ENCODE measurements around the gene SNX25. TPM values are rescaled to one million over a fixed set of nuclear protein-coding genes. Genes with fewer than 3 reads are reported as not detected.

SNX25 gene
- total and polyA plus RNA-seq, 10 of the 15 experiments (the other 5 are each of a cell fraction or from before 2014, with no cell fraction given) = 11.2 to 117 (median 62.8) TPM

DNA sequence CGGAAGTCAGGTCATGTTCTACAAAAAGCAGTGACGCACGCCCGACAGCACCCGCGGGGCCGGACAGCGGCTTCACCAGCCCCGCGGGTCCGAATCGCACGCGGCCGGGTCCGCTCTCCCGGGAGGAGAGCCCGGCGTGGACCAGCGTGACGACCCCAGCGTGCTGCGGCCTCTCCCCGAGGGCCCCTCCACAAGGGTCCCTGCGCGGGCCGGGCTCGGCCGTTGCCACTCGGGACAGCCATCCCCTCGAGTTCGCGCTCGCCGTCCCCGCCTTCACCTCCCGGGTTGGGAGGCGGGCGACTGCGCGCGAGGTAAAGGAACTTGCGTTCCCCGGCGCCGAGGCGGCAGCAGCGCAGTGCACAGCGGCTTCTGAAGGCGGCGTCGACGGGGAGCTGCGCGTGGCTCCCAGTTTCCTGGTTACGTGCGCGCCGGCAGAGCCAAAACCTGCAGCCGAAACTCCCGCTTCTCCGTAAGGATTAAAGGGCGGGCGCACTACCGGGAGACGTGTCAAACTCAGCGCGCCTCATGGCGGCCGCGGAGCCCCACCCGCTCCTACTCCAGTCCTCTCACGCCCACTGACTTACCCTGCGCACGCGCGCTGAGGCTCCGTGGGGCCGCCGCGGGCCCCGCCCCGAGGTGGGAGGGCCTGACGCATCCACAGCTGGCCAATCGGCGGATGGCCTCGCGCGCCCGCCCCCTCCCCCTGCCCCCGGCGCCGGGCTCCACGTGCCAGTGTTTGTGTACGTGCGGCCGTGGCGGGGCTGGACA, 186.7 kb downstream of the SNX25 start (continued):
- TF ChIP-seq TCF7 (IDR thresholded peaks at IDR 0.05; ENCODE audit: borderline replicate concordance) = no peak
- TF ChIP-seq MYB (IDR thresholded peaks at IDR 0.05; ENCODE audit: borderline replicate concordance, low read depth, low read length) = no peak
- TF ChIP-seq, protein P1, sequence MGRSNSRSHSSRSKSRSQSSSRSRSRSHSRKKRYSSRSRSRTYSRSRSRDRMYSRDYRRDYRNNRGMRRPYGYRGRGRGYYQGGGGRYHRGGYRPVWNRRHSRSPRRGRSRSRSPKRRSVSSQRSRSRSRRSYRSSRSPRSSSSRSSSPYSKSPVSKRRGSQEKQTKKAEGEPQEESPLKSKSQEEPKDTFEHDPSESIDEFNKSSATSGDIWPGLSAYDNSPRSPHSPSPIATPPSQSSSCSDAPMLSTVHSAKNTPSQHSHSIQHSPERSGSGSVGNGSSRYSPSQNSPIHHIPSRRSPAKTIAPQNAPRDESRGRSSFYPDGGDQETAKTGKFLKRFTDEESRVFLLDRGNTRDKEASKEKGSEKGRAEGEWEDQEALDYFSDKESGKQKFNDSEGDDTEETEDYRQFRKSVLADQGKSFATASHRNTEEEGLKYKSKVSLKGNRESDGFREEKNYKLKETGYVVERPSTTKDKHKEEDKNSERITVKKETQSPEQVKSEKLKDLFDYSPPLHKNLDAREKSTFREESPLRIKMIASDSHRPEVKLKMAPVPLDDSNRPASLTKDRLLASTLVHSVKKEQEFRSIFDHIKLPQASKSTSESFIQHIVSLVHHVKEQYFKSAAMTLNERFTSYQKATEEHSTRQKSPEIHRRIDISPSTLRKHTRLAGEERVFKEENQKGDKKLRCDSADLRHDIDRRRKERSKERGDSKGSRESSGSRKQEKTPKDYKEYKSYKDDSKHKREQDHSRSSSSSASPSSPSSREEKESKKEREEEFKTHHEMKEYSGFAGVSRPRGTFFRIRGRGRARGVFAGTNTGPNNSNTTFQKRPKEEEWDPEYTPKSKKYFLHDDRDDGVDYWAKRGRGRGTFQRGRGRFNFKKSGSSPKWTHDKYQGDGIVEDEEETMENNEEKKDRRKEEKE (IDR thresholded peaks at IDR 0.05) = no peak
- TF ChIP-seq, protein P2, sequence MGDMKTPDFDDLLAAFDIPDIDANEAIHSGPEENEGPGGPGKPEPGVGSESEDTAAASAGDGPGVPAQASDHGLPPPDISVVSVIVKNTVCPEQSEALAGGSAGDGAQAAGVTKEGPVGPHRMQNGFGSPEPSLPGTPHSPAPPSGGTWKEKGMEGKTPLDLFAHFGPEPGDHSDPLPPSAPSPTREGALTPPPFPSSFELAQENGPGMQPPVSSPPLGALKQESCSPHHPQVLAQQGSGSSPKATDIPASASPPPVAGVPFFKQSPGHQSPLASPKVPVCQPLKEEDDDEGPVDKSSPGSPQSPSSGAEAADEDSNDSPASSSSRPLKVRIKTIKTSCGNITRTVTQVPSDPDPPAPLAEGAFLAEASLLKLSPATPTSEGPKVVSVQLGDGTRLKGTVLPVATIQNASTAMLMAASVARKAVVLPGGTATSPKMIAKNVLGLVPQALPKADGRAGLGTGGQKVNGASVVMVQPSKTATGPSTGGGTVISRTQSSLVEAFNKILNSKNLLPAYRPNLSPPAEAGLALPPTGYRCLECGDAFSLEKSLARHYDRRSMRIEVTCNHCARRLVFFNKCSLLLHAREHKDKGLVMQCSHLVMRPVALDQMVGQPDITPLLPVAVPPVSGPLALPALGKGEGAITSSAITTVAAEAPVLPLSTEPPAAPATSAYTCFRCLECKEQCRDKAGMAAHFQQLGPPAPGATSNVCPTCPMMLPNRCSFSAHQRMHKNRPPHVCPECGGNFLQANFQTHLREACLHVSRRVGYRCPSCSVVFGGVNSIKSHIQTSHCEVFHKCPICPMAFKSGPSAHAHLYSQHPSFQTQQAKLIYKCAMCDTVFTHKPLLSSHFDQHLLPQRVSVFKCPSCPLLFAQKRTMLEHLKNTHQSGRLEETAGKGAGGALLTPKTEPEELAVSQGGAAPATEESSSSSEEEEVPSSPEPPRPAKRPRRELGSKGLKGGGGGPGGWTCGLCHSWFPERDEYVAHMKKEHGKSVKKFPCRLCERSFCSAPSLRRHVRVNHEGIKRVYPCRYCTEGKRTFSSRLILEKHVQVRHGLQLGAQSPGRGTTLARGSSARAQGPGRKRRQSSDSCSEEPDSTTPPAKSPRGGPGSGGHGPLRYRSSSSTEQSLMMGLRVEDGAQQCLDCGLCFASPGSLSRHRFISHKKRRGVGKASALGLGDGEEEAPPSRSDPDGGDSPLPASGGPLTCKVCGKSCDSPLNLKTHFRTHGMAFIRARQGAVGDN (IDR thresholded peaks at IDR 0.05) = peak; percentile 97
- TF ChIP-seq CHD1 (IDR thresholded peaks at IDR 0.05; ENCODE audit: low read depth, low read length) = no peak
- no peak for TF ChIP-seq SP1 (IDR thresholded peaks at IDR 0.05; ENCODE audit: low read depth, low read length)
- TF ChIP-seq SUPT20H (IDR thresholded peaks at IDR 0.05; ENCODE audit: borderline replicate concordance, control insufficient read depth, low read depth, low read length) = no peak
- TF ChIP-seq ZBED1 (IDR thresholded peaks at IDR 0.05; ENCODE audit: borderline replicate concordance) = no peak
- TF ChIP-seq HDAC2 (IDR thresholded peaks at IDR 0.05) = no peak
- TF ChIP-seq, protein P3, sequence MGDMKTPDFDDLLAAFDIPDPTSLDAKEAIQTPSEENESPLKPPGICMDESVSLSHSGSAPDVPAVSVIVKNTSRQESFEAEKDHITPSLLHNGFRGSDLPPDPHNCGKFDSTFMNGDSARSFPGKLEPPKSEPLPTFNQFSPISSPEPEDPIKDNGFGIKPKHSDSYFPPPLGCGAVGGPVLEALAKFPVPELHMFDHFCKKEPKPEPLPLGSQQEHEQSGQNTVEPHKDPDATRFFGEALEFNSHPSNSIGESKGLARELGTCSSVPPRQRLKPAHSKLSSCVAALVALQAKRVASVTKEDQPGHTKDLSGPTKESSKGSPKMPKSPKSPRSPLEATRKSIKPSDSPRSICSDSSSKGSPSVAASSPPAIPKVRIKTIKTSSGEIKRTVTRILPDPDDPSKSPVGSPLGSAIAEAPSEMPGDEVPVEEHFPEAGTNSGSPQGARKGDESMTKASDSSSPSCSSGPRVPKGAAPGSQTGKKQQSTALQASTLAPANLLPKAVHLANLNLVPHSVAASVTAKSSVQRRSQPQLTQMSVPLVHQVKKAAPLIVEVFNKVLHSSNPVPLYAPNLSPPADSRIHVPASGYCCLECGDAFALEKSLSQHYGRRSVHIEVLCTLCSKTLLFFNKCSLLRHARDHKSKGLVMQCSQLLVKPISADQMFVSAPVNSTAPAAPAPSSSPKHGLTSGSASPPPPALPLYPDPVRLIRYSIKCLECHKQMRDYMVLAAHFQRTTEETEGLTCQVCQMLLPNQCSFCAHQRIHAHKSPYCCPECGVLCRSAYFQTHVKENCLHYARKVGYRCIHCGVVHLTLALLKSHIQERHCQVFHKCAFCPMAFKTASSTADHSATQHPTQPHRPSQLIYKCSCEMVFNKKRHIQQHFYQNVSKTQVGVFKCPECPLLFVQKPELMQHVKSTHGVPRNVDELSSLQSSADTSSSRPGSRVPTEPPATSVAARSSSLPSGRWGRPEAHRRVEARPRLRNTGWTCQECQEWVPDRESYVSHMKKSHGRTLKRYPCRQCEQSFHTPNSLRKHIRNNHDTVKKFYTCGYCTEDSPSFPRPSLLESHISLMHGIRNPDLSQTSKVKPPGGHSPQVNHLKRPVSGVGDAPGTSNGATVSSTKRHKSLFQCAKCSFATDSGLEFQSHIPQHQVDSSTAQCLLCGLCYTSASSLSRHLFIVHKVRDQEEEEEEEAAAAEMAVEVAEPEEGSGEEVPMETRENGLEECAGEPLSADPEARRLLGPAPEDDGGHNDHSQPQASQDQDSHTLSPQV (IDR thresholded peaks at IDR 0.05) = no peak
- TF ChIP-seq, protein P4, sequence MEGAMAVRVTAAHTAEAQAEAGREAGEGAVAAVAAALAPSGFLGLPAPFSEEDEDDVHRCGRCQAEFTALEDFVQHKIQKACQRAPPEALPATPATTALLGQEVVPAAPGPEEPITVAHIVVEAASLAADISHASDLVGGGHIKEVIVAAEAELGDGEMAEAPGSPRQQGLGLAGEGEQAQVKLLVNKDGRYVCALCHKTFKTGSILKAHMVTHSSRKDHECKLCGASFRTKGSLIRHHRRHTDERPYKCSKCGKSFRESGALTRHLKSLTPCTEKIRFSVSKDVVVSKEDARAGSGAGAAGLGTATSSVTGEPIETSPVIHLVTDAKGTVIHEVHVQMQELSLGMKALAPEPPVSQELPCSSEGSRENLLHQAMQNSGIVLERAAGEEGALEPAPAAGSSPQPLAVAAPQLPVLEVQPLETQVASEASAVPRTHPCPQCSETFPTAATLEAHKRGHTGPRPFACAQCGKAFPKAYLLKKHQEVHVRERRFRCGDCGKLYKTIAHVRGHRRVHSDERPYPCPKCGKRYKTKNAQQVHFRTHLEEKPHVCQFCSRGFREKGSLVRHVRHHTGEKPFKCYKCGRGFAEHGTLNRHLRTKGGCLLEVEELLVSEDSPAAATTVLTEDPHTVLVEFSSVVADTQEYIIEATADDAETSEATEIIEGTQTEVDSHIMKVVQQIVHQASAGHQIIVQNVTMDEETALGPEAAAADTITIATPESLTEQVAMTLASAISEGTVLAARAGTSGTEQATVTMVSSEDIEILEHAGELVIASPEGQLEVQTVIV (IDR thresholded peaks at IDR 0.05; ENCODE audit: borderline replicate concordance, partially characterized antibody) = peak; percentile 8
- peak; percentile 93; the same call in 1 of the 2 replicates for TF ChIP-seq DPF2 (IDR thresholded peaks at IDR 0.05)
- TF ChIP-seq CREB1 (IDR thresholded peaks at IDR 0.05; ENCODE audit: low read depth) = peak; percentile 97
- peak; percentile 76 for TF ChIP-seq NR2F1 (conservative IDR thresholded peaks at IDR 0.05)
